Measurements from ENCODE around the gene PFKFB2.

GRCh38 chr1:207025146-207025880, 27.8 kb upstream of the PFKFB2 start:
- TF ChIP-seq CTCF (IDR thresholded peaks at IDR 0.05; ENCODE audit: poor library complexity) (no peak), EZH2 (IDR thresholded peaks at IDR 0.05; ENCODE audit: borderline replicate concordance) (no peak), EZH2phosphoT487 (IDR thresholded peaks at IDR 0.05; ENCODE audit: low read depth, severe bottlenecking, unreplicated experiment) (no peak)

All from hepatocyte (in vitro differentiated cells).